OCI-LY3 (cell line): ENCODE data around the gene EPHA6.

Experiments used
- H2AFZ ChIP-seq: fragments of 200-600, 300-600 bp; shearing (Covaris generic); 2 replicates; pipeline ENCODE4 v1.6.0; 2014; ENCODE audit warnings: antibody characterized with exemption, low read depth, low read length
- H3K27ac ChIP-seq: fragments of 200-600, 300-600 bp; sonication (generic); 2 replicates; pipeline ENCODE4 v1.5.1; 2014; ENCODE audit warnings: mild to moderate bottlenecking, low read length, moderate library complexity, mixed read lengths
- H3K27me3 ChIP-seq: fragments of 200-600, 300-600 bp; sonication (generic); 2 replicates; pipeline ENCODE4 v1.6.1; 2014; ENCODE audit warnings: low read depth, low read length, mixed read lengths
- H3K36me3 ChIP-seq: fragments of 200-600, 300-600 bp; sonication (generic); replicated peaks from 2 replicates; pipeline ENCODE3; 2014; ENCODE audit warnings: low read depth, low read length, mixed read lengths
- H3K4me1 ChIP-seq: fragments of 300-600, 200-600 bp; sonication (generic); 2 replicates; pipeline ENCODE4 v1.6.1; 2014; ENCODE audit warnings: low read length, mixed read lengths
- H3K4me2 ChIP-seq: fragments of 200-600, 300-600 bp; sonication (generic); 2 replicates; pipeline ENCODE4 v1.6.1; 2014; ENCODE audit warnings: low read length, mixed read lengths
- H3K4me3 ChIP-seq: fragments of 300-600, 200-600 bp; sonication (generic); 2 replicates; pipeline ENCODE4 v1.5.1; 2014; ENCODE audit warnings: antibody characterized with exemption, mild to moderate bottlenecking, low read length, moderate library complexity
- H3K79me2 ChIP-seq: fragments of 300-600, 200-600 bp; shearing (Covaris generic); 2 replicates; pipeline ENCODE4 v1.6.1; 2014; ENCODE audit warnings: mild to moderate bottlenecking, low read length, mixed read lengths
- H3K9ac ChIP-seq: fragments of 300-600, 200-600 bp; shearing (Covaris generic); 2 replicates; pipeline ENCODE4 v1.6.0; 2014; ENCODE audit warnings: mild to moderate bottlenecking, low read length, moderate library complexity
- H3K9me3 ChIP-seq: fragments of 200-600, 300-600 bp; shearing (Covaris generic); 2 replicates; pipeline ENCODE4 v1.6.1; 2014; ENCODE audit warnings: low read length, mixed read lengths; ENCODE audit not compliant: insufficient read depth
- H4K20me1 ChIP-seq: fragments of 200-600, 300-600 bp; sonication (generic); 2 replicates; pipeline ENCODE4 v1.6.1; 2016; ENCODE audit warnings: low read length, mixed read lengths; ENCODE audit not compliant: insufficient read depth
- EZH2phosphoT487 ChIP-seq: fragments of 200-600 bp; shearing (Covaris generic); IDR thresholded peaks from 2 replicates; pipeline ENCODE4 v1.6.1; 2018; ENCODE audit warnings: antibody characterized with exemption, mixed run types, low read depth
- TF ChIP-seq, protein P1 (sequence below): fragments of 200-600, 300-600 bp; sonication (generic); IDR thresholded peaks from 2 replicates; pipeline ENCODE4 v1.5.1; 2014; ENCODE audit warnings: antibody characterized with exemption, low read length, low read depth

The EPHA6 gene

DNA sequence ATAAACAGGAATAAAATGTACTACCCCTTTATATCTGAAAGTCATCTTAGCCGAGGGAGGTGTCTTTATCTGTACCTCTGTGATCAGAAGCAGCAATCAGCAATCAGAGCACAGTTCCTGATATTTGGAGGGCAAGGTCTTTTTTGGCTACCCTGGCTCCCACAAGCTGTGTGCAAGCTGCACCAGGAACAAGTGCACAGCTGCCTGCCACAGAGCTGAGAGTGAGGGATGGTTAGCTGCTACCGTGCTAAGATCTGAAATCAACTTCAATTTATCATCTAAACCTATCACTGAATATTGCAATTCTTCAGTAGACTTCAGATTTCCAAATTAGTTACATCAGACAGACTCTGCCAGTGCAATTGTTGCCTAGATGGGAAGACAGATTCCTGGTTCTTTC is 545.6 kb downstream of the EPHA6 start:
- Histone ChIP-seq H3K36me3 (no peaks in the 10 kb centered on the region), H3K79me2 (no peaks in the 10 kb centered on the region), H3K27ac (no peak overlapping the region), H3K9ac (no peak overlapping the region), H3K27me3 (no peaks in the 10 kb centered on the region), H2AFZ (no peak overlapping the region), H3K4me3 (no peak overlapping the region), H3K4me2 (no peak overlapping the region), H4K20me1 (no peaks in the 10 kb centered on the region), H3K9me3 (0 out of 2 replicates have a peak, but pooled peaks cover 2% of the 10 kb centered on the region), H3K4me1 (peaks cover 3% of the 10 kb centered on the region; the same call in 1 of the 2 replicates)
- no peak for TF ChIP-seq EZH2phosphoT487
- TF ChIP-seq, protein P1, sequence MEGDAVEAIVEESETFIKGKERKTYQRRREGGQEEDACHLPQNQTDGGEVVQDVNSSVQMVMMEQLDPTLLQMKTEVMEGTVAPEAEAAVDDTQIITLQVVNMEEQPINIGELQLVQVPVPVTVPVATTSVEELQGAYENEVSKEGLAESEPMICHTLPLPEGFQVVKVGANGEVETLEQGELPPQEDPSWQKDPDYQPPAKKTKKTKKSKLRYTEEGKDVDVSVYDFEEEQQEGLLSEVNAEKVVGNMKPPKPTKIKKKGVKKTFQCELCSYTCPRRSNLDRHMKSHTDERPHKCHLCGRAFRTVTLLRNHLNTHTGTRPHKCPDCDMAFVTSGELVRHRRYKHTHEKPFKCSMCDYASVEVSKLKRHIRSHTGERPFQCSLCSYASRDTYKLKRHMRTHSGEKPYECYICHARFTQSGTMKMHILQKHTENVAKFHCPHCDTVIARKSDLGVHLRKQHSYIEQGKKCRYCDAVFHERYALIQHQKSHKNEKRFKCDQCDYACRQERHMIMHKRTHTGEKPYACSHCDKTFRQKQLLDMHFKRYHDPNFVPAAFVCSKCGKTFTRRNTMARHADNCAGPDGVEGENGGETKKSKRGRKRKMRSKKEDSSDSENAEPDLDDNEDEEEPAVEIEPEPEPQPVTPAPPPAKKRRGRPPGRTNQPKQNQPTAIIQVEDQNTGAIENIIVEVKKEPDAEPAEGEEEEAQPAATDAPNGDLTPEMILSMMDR = no peak

DNA sequence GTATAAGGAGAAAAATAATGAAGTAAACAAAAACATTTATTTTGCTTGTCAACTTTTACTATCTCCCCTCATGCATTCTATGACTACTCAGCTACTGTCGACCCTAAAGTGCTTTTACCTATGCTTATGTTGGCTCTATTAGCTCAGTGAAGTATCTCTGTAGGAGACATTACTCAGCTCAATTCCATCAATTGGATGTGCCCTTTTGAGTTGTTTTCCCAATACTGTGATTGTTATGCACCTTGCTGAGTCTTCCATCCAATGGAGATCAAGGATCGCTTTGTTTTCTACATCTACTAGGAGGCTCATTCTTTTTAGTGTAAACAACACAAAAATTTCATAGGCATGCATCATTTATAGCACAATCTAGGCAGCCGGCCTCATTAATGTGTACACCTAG is 546.4 kb downstream of the EPHA6 start:
- no peaks in the 10 kb centered on the region for H4K20me1 ChIP-seq
- H3K9me3 ChIP-seq = 0 out of 2 replicates have a peak, but pooled peaks cover 2% of the 10 kb centered on the region
- peaks cover 3% of the 10 kb centered on the region; the same call in 1 of the 2 replicates for H3K4me1 ChIP-seq
- no peak overlapping the region for H2AFZ ChIP-seq
- H3K27me3 ChIP-seq = no peaks in the 10 kb centered on the region
- no peak overlapping the region for H3K9ac ChIP-seq
- H3K36me3 ChIP-seq = no peaks in the 10 kb centered on the region
- TF ChIP-seq, protein P1 = no peak
- no peak for TF ChIP-seq EZH2phosphoT487
- H3K79me2 ChIP-seq = no peaks in the 10 kb centered on the region
- H3K27ac ChIP-seq = no peak overlapping the region
- H3K4me3 ChIP-seq = no peak overlapping the region
- no peak overlapping the region for H3K4me2 ChIP-seq

DNA sequence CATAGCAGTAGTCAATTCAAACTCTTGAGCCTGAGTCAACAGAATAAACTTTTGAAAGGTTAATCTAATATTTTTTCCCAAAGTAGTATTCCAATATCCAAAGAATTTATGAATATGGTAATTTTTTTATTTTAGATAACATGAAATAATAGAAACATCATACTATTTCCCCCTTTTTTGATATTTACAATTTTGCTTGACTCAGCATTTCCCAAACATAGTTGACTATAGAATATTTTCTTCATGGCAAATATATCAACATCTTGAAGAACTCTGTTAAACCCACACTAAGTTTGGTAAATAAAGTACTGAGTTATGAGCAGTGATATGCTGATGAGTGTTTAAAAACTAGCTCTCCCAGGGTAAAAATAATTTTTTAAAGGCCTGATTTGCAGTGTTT is 570.2 kb downstream of the EPHA6 start:
- H3K27me3 ChIP-seq = no peaks in the 10 kb centered on the region
- H3K79me2 ChIP-seq = no peaks in the 10 kb centered on the region
- no peak overlapping the region for H3K27ac ChIP-seq
- no peak overlapping the region for H3K9ac ChIP-seq
- no peaks in the 10 kb centered on the region for H4K20me1 ChIP-seq
- no peaks in the 10 kb centered on the region for H3K36me3 ChIP-seq
- H2AFZ ChIP-seq = no peak overlapping the region
- H3K4me1 ChIP-seq = peaks cover 7% of the 10 kb centered on the region; the same call in 1 of the 2 replicates
- 0 out of 2 replicates have a peak, but pooled peaks cover 4% of the 10 kb centered on the region for H3K9me3 ChIP-seq
- no peak overlapping the region for H3K4me3 ChIP-seq
- TF ChIP-seq EZH2phosphoT487 = no peak
- TF ChIP-seq, protein P1 = no peak
- no peak overlapping the region for H3K4me2 ChIP-seq

DNA sequence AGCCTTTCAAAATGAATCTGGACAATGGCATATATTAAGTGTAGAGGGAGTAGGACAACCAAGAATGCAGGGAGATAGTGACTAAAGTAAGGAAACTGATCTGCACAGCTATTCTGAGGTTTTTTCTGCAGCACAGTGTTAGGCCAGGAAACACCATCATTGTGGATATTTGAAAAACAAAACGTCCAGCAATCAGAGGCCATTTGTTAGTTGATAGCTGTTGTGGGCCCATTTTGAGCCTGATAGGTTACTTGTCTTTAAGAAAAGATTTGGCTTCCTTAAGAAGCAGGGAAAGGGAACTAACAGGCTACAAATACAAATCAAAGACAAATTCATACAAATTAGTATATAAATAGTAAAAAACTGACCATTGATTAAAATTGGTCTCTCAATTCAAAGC is 574.4 kb downstream of the EPHA6 start:
- Histone ChIP-seq H3K27me3 (no peaks in the 10 kb centered on the region), H4K20me1 (no peaks in the 10 kb centered on the region), H3K4me3 (no peak overlapping the region), H3K79me2 (no peaks in the 10 kb centered on the region), H3K4me1 (peaks cover 7% of the 10 kb centered on the region; the same call in 1 of the 2 replicates), H3K27ac (no peak overlapping the region), H3K36me3 (no peaks in the 10 kb centered on the region), H3K9me3 (0 out of 2 replicates have a peak, but pooled peaks cover 4% of the 10 kb centered on the region), H3K9ac (no peak overlapping the region), H2AFZ (no peak overlapping the region), H3K4me2 (no peak overlapping the region)
- no peak for TF ChIP-seq EZH2phosphoT487
- TF ChIP-seq, protein P1 = no peak
